Progenitor cell of endocrine pancreas (in vitro differentiated cells): ENCODE measurements around the gene TADA3. TPM values are rescaled to one million over a fixed set of nuclear protein-coding genes. Genes with fewer than 3 reads are reported as not detected.

Experiments
- DNase-seq: peaks from one replicate; pipeline ENCODE4 v3.0.0; 2021; ENCODE audit warnings: low spot score; ENCODE audit not compliant: unreplicated experiment
- H3K27ac Mint-ChIP-seq: 2 replicates; pipeline ENCODE4 v1.8.0; 2021; ENCODE audit warnings: mild to moderate bottlenecking, moderate library complexity, mixed read lengths
- H3K27me3 Mint-ChIP-seq: 2 replicates; pipeline ENCODE4 v1.8.0; 2021; ENCODE audit warnings: mixed read lengths
- H3K36me3 Mint-ChIP-seq: 2 replicates; pipeline ENCODE4 v1.8.0; 2022; ENCODE audit warnings: mixed read lengths; ENCODE audit not compliant: insufficient read depth
- H3K4me1 Mint-ChIP-seq: 2 replicates; pipeline ENCODE4 v1.8.0; 2021; ENCODE audit warnings: low read depth, mixed read lengths
- H3K4me3 Mint-ChIP-seq: 2 replicates; pipeline ENCODE4 v1.8.0; 2021; ENCODE audit warnings: low read depth, mild to moderate bottlenecking, moderate library complexity, mixed read lengths
- H3K9me3 Mint-ChIP-seq: 2 replicates; pipeline ENCODE4 v1.8.0; 2021; ENCODE audit warnings: low read depth, mixed read lengths
- long read RNA-seq: library from polyadenylated mRNA; unstranded; transcript quantifications from one replicate; pipeline ENCODE4 v2.0.0, GENCODE V29; 2020
- total RNA-seq: library from RNA; stranded (reverse); gene quantifications from 2 replicates; pipeline ENCODE4 v1.2.1, GENCODE V29; 2021
- TF ChIP-seq, protein P1 (sequence below): fragments of 200-600 bp; sonication (generic); IDR thresholded peaks from one replicate; pipeline ENCODE4 v1.5.0; 2021; ENCODE audit warnings: antibody characterized with exemption, mild to moderate bottlenecking; ENCODE audit not compliant: unreplicated experiment

The TADA3 gene, protein sequence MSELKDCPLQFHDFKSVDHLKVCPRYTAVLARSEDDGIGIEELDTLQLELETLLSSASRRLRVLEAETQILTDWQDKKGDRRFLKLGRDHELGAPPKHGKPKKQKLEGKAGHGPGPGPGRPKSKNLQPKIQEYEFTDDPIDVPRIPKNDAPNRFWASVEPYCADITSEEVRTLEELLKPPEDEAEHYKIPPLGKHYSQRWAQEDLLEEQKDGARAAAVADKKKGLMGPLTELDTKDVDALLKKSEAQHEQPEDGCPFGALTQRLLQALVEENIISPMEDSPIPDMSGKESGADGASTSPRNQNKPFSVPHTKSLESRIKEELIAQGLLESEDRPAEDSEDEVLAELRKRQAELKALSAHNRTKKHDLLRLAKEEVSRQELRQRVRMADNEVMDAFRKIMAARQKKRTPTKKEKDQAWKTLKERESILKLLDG
- 66.6 and 70.8 TPM in 2 replicates for total RNA-seq
- long read RNA-seq, transcript TADA3-201 (9 exons, 2,355 nt), result major isoform, 18 of 22 reads
- long read RNA-seq, partial matches to known transcripts, result 2 of 22 reads
- long read RNA-seq, other reads (novel, unspliced or antisense), result 2 of 22 reads

DNA sequence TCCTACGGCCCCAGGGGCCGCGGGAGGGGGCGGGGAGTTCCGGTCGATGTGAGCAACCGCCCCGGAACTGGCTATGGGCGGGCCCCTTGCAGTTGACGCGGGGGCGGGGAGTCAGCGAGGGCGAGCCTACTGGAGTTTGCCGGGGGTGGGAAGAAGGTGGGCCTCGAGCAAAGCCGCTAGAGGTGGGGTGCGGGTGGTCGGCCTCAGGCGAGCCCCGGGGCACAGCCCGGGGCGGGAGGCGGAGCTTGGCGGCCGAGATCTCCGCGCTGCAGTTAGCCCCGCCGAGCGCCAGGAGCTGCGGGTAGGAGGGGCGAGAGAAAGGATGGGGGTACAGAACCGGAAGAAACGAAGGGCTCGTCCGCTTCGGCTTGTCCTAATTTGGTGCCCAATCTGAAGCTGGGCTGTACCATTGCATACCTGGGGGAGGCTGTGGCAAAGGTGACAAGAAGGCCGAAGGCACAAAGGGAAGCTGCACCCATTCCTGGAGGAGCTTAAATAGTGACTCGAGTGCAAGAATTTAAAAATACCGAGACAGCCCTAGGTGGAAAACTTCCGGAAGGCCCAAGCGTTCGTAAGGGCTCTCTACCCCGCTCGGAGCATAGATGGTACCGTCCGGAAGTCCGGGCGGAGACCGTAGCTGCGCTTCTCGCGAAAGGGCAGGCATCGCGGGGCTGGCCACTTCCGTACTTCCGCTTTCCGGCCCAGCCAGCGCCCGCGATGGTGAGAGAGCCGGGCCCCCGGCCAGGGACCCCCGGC lies at the start of gene TADA3, which contains the start of gene ARPC4:
Gene TADA3, minus strand, starts transcription at position 69 of the 756 bp plus-strand sequence. CDS start 1,007 bp downstream, outside the sequence.
Gene ARPC4, plus strand, starts transcription at position 678 of the 756 bp plus-strand sequence. Its CDS starts 40 bp downstream, at position 718.
- Mint-ChIP-seq H3K4me3 (peak within 1 kb of the TSS; percentile 95), H3K36me3 (peaks cover 22% of the 10 kb centered on the region), H3K9me3 (no peaks in the 10 kb centered on the region), H3K27ac (peak within 1 kb of the TSS; percentile 100), H3K27me3 (no peaks in the 10 kb centered on the region), H3K4me1 (peaks cover 16% of the 10 kb centered on the region)
- peak; percentile 75 for DNase-seq
- TF ChIP-seq, protein P1, sequence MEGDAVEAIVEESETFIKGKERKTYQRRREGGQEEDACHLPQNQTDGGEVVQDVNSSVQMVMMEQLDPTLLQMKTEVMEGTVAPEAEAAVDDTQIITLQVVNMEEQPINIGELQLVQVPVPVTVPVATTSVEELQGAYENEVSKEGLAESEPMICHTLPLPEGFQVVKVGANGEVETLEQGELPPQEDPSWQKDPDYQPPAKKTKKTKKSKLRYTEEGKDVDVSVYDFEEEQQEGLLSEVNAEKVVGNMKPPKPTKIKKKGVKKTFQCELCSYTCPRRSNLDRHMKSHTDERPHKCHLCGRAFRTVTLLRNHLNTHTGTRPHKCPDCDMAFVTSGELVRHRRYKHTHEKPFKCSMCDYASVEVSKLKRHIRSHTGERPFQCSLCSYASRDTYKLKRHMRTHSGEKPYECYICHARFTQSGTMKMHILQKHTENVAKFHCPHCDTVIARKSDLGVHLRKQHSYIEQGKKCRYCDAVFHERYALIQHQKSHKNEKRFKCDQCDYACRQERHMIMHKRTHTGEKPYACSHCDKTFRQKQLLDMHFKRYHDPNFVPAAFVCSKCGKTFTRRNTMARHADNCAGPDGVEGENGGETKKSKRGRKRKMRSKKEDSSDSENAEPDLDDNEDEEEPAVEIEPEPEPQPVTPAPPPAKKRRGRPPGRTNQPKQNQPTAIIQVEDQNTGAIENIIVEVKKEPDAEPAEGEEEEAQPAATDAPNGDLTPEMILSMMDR, result peak; percentile 13

DNA sequence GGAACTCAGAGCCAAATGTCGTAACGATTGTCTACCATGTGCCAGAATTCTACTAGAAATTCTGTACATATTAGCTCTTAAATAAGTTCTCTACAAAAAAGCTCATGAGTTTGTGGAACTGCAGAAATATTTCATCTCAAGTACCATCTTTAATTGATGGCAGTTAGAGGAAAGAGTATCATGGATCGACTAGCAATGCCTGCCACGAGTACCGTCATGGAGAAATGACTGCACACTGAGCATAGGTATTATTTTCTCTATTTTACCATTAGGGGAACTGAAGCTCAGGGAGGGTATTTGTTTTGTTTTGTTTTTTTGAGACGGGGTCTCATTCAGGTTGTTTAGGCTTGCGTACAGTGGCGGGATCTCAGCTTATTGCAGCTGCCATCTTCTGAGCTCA lies 48.7 kb upstream of the TADA3 start:
- TF ChIP-seq, protein P1, result no peak
- Mint-ChIP-seq H3K4me1 (peaks cover 3% of the 10 kb centered on the region), H3K9me3 (no peaks in the 10 kb centered on the region), H3K27ac (no peak overlapping the region), H3K4me3 (no peak overlapping the region), H3K27me3 (no peaks in the 10 kb centered on the region), H3K36me3 (peaks cover 8% of the 10 kb centered on the region)
- DNase-seq, result no peak

DNA sequence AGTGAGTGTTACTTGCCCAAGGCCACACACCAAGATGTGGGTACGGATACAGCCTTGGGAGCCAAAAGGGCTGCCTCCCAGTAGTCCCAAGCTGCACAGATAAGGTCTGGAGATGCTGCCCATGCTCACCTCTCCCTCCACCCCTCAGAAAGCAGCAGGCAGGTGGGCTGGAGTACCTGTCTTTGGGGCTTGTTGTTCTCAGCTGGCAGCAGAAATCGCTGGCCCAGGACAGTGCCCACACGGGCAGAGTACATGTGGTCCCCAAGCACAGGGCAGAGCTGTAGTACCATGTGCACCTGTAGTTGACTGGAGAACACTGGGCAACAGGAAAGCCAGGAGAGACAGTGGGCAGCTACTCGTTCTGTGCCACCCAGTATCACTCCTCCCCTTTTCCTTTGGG lies 46.6 kb upstream of the TADA3 start:
- no peaks in the 10 kb centered on the region for H3K27me3 Mint-ChIP-seq
- TF ChIP-seq, protein P1, result no peak
- no peak overlapping the region for H3K27ac Mint-ChIP-seq
- peaks cover 10% of the 10 kb centered on the region for H3K36me3 Mint-ChIP-seq
- H3K4me1 Mint-ChIP-seq, result peaks cover 3% of the 10 kb centered on the region
- no peak for DNase-seq
- H3K9me3 Mint-ChIP-seq, result no peaks in the 10 kb centered on the region
- H3K4me3 Mint-ChIP-seq, result no peak overlapping the region

DNA sequence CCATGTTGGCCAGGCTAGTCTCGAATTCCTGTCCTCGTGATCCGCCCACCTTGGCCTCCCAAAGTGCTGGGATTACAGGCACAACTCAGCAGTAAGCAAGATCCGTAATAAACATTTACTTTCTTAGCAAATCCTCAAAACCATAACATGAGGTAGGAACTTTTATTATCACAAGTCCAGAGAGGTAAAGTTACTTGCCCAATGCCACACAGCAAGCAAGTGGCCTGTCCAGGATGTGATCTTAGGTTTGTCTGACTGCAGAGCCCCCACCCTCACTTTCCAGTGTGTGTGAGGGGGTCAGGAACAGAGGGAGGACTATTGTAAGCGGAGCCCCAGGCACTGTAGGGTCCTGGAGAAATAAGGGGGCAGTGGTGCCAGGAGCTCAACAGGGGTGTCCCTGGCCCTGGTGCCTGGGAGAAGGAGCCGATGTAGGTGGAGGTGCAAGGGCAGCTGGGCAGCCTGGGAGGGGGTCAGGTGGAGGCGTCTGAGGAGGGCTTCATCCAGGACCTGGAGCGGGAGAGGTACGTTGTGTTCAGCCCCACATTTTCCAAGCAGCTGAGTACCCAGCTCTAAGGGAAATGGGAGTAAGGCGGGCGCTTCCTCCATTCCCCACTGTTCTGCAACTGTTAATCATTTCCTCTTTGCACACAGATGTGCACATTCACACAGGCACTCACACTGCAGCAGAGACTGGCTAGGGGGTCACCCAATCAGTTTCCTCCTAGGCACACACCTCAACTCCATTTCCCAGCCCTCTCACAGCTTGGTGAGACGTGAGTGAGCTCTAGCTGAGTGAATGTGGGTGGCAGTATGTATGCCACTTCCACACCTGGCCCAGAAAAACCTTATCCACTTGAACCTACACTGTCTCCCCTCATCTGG lies 45.7 kb upstream of the TADA3 start:
- peak overlapping the region; percentile 87 for H3K27ac Mint-ChIP-seq
- peaks cover 10% of the 10 kb centered on the region for H3K36me3 Mint-ChIP-seq
- H3K27me3 Mint-ChIP-seq, result no peaks in the 10 kb centered on the region
- no peak for DNase-seq
- TF ChIP-seq, protein P1, result no peak
- H3K9me3 Mint-ChIP-seq, result no peaks in the 10 kb centered on the region
- H3K4me3 Mint-ChIP-seq, result no peak overlapping the region
- peaks cover 3% of the 10 kb centered on the region for H3K4me1 Mint-ChIP-seq
